Esophagus muscularis mucosa (tissue), 2 donors: ENCODE data around the gene SLC35E2B.
"Not testable (repeated sequence)": the region's sequence is repeated elsewhere in the genome, so short reads cannot be mapped to it uniquely, and the experiment has no call there.

Experiments
- EP300 ChIP-seq: sonication (generic); formaldehyde crosslinking; IDR thresholded peaks from one replicate; pipeline ENCODE4 v1.6.1; 2017; ENCODE audit warnings: antibody characterized with exemption
- POLR2A ChIP-seq: fragments of 450-650 bp; IDR thresholded peaks from one replicate; pipeline ENCODE4 v1.6.1; 2017; ENCODE audit warnings: antibody characterized with exemption, moderate library complexity, mild to moderate bottlenecking, low read depth

DNA sequence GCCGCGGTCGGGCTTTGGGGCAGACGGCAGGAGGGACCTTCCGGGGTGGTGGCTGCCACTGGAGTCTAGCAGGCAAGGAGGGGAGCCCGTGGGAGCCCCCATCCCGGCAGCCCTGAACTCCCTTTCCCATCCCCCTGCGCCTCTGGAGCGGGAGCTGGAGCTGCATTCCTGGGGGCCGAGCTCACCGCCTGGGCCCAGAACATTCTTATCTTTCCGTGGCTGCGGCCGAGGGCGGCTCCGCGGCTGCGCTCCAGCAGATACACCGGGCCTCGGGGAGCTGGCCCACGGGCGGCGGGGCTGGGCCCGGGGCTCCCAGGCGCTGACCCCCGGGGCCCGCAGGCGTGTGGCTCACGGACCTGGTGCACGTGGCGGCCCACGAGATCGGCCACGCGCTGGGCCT, 59.2 kb downstream of the SLC35E2B start:
- TF ChIP-seq POLR2A, EP300: not testable (repeated sequence)
